ENCODE results near the gene TRIM47. TPM values are rescaled to one million over a fixed set of nuclear protein-coding genes. Genes with fewer than 3 reads are reported as not detected.

Gene TRIM47
- total RNA-seq, 1 experiment from 2014 or later, result 25.7 TPM

DNA sequence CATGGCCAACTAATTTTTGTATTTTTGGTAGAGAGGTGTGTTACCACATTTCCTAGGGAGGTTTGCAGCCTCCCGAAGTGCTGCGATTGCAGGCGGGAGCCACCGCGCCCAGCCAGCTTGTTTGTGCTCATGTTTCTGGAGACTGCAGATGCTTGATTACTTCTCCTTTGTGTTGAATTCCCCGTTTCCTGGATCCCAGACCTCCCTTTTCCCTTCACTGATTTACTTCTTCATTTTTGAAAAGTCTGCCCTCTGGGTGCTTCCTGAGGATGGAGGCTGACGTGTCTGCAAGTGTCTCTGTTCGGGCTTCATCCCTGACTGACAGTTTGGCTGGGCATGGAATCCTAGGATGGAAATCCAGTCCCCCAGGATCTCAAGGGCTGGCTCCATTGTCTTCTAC, 7.0 kb upstream of the TRIM47 start:
- Mint-ChIP-seq H3K27me3 (ENCODE audit: insufficient read depth, unreplicated experiment) (no peaks in the 10 kb centered on the region), H3K4me1 (ENCODE audit: insufficient read depth, unreplicated experiment) (no peaks in the 10 kb centered on the region), H3K9me3 (ENCODE audit: unreplicated experiment) (no peaks in the 10 kb centered on the region), H3K4me3 (ENCODE audit: unreplicated experiment) (no peak overlapping the region), H3K27ac (ENCODE audit: low read depth, unreplicated experiment) (no peak overlapping the region), H3K36me3 (ENCODE audit: insufficient read depth, unreplicated experiment) (peaks cover 8% of the 10 kb centered on the region)
- CTCF ChIA-PET, result interaction anchor here (0.7 to 1.3 kb wide), 2 partner anchors 35 to 524 kb away, joined by 3 to 4 read pairs; no protein-coding TSS in a partner anchor
- no peak for DNase-seq (ENCODE audit: unreplicated experiment)
- intact Hi-C loops (cut with micrococcal nuclease), result no loop called here
- POLR2A ChIA-PET, result interaction anchor here (2.1 kb wide), 1 partner anchor 11 kb away, joined by 8 read pairs; the partner anchor contains the start of gene TRIM65
- no TSS peak for BruUV-seq (replicated peaks)
- no peak for TF ChIP-seq CTCF (IDR thresholded peaks at IDR 0.05; ENCODE audit: unreplicated experiment)

GRCh38 chr17:75881678-75882454, 3.5 kb upstream of the TRIM47 start:
- Mint-ChIP-seq H3K9me3 (ENCODE audit: unreplicated experiment) (no peaks in the 10 kb centered on the region), H3K27ac (ENCODE audit: low read depth, unreplicated experiment) (no peak overlapping the region), H3K4me1 (ENCODE audit: insufficient read depth, unreplicated experiment) (peaks cover 2% of the 10 kb centered on the region), H3K36me3 (ENCODE audit: insufficient read depth, unreplicated experiment) (peaks cover 2% of the 10 kb centered on the region), H3K27me3 (ENCODE audit: insufficient read depth, unreplicated experiment) (no peaks in the 10 kb centered on the region), H3K4me3 (ENCODE audit: unreplicated experiment) (no peak overlapping the region)
- ChIA-PET POLR2A (interaction anchor here (0.6 to 1.6 kb wide), 4 partner anchors 14 to 371 kb away, joined by 3 to 6 read pairs (median 4); partner anchors contain the start of gene TRIM65), CTCF (interaction anchor here (0.6 to 1.5 kb wide), 3 partner anchors 14 to 99 kb away, joined by 3 to 7 read pairs (median 3); partner anchors contain the start of gene TRIM65)
- no peak for TF ChIP-seq CTCF (IDR thresholded peaks at IDR 0.05; ENCODE audit: unreplicated experiment)
- BruUV-seq (replicated peaks), result no TSS peak
- intact Hi-C loops (cut with micrococcal nuclease), result no loop called here
- no peak for DNase-seq (ENCODE audit: unreplicated experiment)

DNA sequence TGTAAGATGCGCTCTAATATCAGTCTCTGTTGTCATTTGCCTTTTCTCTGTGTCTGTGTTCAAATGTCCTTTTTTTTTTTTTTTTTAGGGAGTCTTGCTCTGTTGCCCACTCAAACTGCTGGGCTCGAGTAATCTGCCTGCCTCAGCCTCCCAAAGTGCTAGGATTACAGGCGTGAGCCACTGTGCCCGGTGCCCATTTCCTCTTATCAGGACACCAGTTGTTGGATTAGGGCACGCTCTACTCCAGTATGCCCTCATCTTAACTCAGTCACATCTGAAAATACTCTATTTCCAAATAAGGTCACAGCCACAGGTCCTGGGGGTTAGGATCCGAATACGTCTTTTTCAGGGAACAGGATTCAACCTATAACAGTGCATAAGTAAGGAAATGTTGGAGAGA, 1.9 kb upstream of the TRIM47 start:
- H3K4me3 Mint-ChIP-seq (ENCODE audit: unreplicated experiment), result no peak overlapping the region
- H3K27ac Mint-ChIP-seq (ENCODE audit: low read depth, unreplicated experiment), result no peak overlapping the region
- peaks cover 13% of the 10 kb centered on the region for H3K4me1 Mint-ChIP-seq (ENCODE audit: insufficient read depth, unreplicated experiment)
- no peaks in the 10 kb centered on the region for H3K9me3 Mint-ChIP-seq (ENCODE audit: unreplicated experiment)
- no peaks in the 10 kb centered on the region for H3K27me3 Mint-ChIP-seq (ENCODE audit: insufficient read depth, unreplicated experiment)
- intact Hi-C loops (cut with micrococcal nuclease), result no loop called here
- H3K36me3 Mint-ChIP-seq (ENCODE audit: insufficient read depth, unreplicated experiment), result peaks cover 15% of the 10 kb centered on the region
- no peak for DNase-seq (ENCODE audit: unreplicated experiment)
- BruUV-seq (replicated peaks), result no TSS peak
- ChIA-PET CTCF (interaction anchor here (1.4 to 2.5 kb wide), 2 partner anchors 9 to 16 kb away, joined by 6 to 13 read pairs; partner anchors contain the start of gene TRIM65), POLR2A (interaction anchor here (1.6 to 6.7 kb wide), 4 partner anchors 15 to 102 kb away, joined by 6 to 164 read pairs (median 86); partner anchors contain the start of genes TRIM65 and WBP2)
- TF ChIP-seq CTCF (IDR thresholded peaks at IDR 0.05; ENCODE audit: unreplicated experiment), result no peak

GRCh38 chr17:75877752-75878173, 618 bp downstream of the TRIM47 start:
- peaks cover 13% of the 10 kb centered on the region for H3K4me1 Mint-ChIP-seq (ENCODE audit: insufficient read depth, unreplicated experiment)
- CTCF ChIA-PET, result interaction anchor here (0.5 to 4.6 kb wide), 16 partner anchors 9 to 310 kb away, joined by 3 to 36 read pairs (median 3); partner anchors contain the start of genes MRPL38, TRIM65 and WBP2
- H3K36me3 Mint-ChIP-seq (ENCODE audit: insufficient read depth, unreplicated experiment), result peaks cover 28% of the 10 kb centered on the region
- no TSS peak for BruUV-seq (replicated peaks)
- POLR2A ChIA-PET, result interaction anchor here (0.5 to 6.7 kb wide), 25 partner anchors 12 to 858 kb away, joined by 3 to 164 read pairs (median 6); partner anchors contain the start of genes ACOX1, GALK1, ITGB4 and MRPL38
- no peaks in the 10 kb centered on the region for H3K27me3 Mint-ChIP-seq (ENCODE audit: insufficient read depth, unreplicated experiment)
- intact Hi-C loops (cut with micrococcal nuclease), result loop anchor here (2.0 kb wide), 1 partner anchor 99 kb away; a partner anchor contains a TSS
- H3K4me3 Mint-ChIP-seq (ENCODE audit: unreplicated experiment), result peak overlapping the region; percentile 86
- H3K9me3 Mint-ChIP-seq (ENCODE audit: unreplicated experiment), result no peaks in the 10 kb centered on the region
- peak; percentile 76 for DNase-seq (ENCODE audit: unreplicated experiment)
- peak; percentile 34 for TF ChIP-seq CTCF (IDR thresholded peaks at IDR 0.05; ENCODE audit: unreplicated experiment)
- peak overlapping the region; percentile 89 for H3K27ac Mint-ChIP-seq (ENCODE audit: low read depth, unreplicated experiment)
